SK-N-SH (cell line): ENCODE measurements around the gene CPA1. TPM values are rescaled to one million over a fixed set of nuclear protein-coding genes. Genes with fewer than 3 reads are reported as not detected.

Source experiments
- CTCF ChIA-PET: fragments of 300-600, 350-600 bp; formaldehyde crosslinking; extraction: SDS; loops from one replicate; lab custom pipeline; 2021; lab: Yijun Ruan, JAX
- POLR2A ChIA-PET: fragments of 350-600 bp; sonication (Branson Sonifier 250); formaldehyde crosslinking; extraction: SDS; loops from one replicate; lab custom pipeline; 2020; ENCODE audit warnings: antibody characterized with exemption, inconsistent platforms; lab: Yijun Ruan, JAX
- DNase-seq: peaks from one replicate; pipeline ENCODE4 v3.0.0; 2012
- H2AFZ ChIP-seq: fragments of 200-600 bp; sonication (generic); 2 replicates; pipeline ENCODE4 v1.8.1; 2016; ENCODE audit warnings: antibody characterized with exemption, mild to moderate bottlenecking, low read depth
- H3F3A ChIP-seq: fragments of 200-600 bp; sonication (generic); replicated peaks from 2 replicates; pipeline ENCODE3; 2016; ENCODE audit warnings: antibody characterized with exemption, mild to moderate bottlenecking; ENCODE audit not compliant: insufficient read depth
- H3K27ac ChIP-seq, 2 experiments: fragments of 200-500 bp in 1 of 2; fragments of 200-600 bp in 1 of 2; sonication (Bioruptor generic) in 1 of 2; sonication (generic), shearing (Covaris generic) in 1 of 2; 2 replicates each; pipeline versions ENCODE4 v1.5.1 to v1.6.1; 2014 to 2016; ENCODE audit warnings: low read depth in 2 of 2, inconsistent platforms in 1 of 2, low read length in 1 of 2, mild to moderate bottlenecking in 1 of 2, mixed read lengths in 1 of 2
- H3K27me3 ChIP-seq: fragments of 200-600 bp; sonication (generic), shearing (Covaris generic); 2 replicates; pipeline ENCODE4 v1.6.1; 2016; ENCODE audit warnings: mixed run types; ENCODE audit not compliant: insufficient read depth
- H3K36me3 ChIP-seq, 2 experiments: fragments of 200-500 bp in 1 of 2; fragments of 200-600 bp in 1 of 2; sonication (Bioruptor generic) in 1 of 2; sonication (generic) in 1 of 2; replicated peaks in 1 of 2; 2 replicates each; pipeline versions ENCODE3 to v1.5.1; 2014 to 2016; ENCODE audit warnings: low read length in 1 of 2, mild to moderate bottlenecking in 1 of 2; ENCODE audit not compliant: insufficient read depth in 2 of 2, control insufficient read depth in 1 of 2
- H3K4me1 ChIP-seq, 2 experiments: fragments of 200-500 bp in 1 of 2; fragments of 200-600 bp in 1 of 2; sonication (Bioruptor generic) in 1 of 2; sonication (generic), shearing (Covaris generic) in 1 of 2; 2 replicates each; pipeline versions ENCODE4 v1.5.1 to v1.6.1; 2014 to 2016; ENCODE audit warnings: low read depth in 1 of 2, low read length in 1 of 2, mixed run types in 1 of 2; ENCODE audit not compliant: insufficient read depth in 2 of 2, control insufficient read depth in 1 of 2
- H3K4me2 ChIP-seq: fragments of 200-600 bp; sonication (generic), shearing (Covaris generic); 2 replicates; pipeline ENCODE4 v1.6.1; 2017; ENCODE audit warnings: mixed run types
- H3K4me3 ChIP-seq, 2 experiments: fragments of 200-500 bp in 1 of 2; fragments of 200-600 bp in 1 of 2; sonication (Bioruptor generic) in 1 of 2; sonication (generic), shearing (Covaris generic) in 1 of 2; 2 replicates each; pipeline versions ENCODE4 v1.5.1 to v1.8.1; 2014 to 2016; ENCODE audit warnings: low read depth in 2 of 2, inconsistent platforms in 1 of 2, low read length in 1 of 2, mild to moderate bottlenecking in 1 of 2, mixed read lengths in 1 of 2, moderate library complexity in 1 of 2
- H3K79me2 ChIP-seq: fragments of 200-600 bp; sonication (generic); 2 replicates; pipeline ENCODE4 v1.8.1; 2017; ENCODE audit warnings: mild to moderate bottlenecking; ENCODE audit not compliant: insufficient read depth
- H3K9ac ChIP-seq: fragments of 200-600 bp; sonication (generic); 2 replicates; pipeline ENCODE4 v1.6.1; 2017; ENCODE audit warnings: mixed run types
- H3K9me2 ChIP-seq: fragments of 200-600 bp; sonication (generic); 2 replicates; pipeline ENCODE4 v1.6.1; 2017; ENCODE audit warnings: mixed run types
- H3K9me3 ChIP-seq: fragments of 200-600 bp; sonication (generic); 2 replicates; pipeline ENCODE4 v1.6.1; 2017; ENCODE audit warnings: mixed run types, mild to moderate bottlenecking, moderate library complexity
- H4K20me1 ChIP-seq: fragments of 200-600 bp; sonication (generic); 2 replicates; pipeline ENCODE4 v1.6.1; 2017; ENCODE audit warnings: mild to moderate bottlenecking, mixed run types; ENCODE audit not compliant: insufficient read depth
- CHD2 ChIP-seq: fragments of 150-350 bp; IDR thresholded peaks from 2 replicates; pipeline ENCODE4 v1.6.1; 2018; ENCODE audit warnings: low read length; ENCODE audit not compliant: partially characterized antibody
- ELF1 ChIP-seq: IDR thresholded peaks from 2 replicates; pipeline ENCODE4 v1.4.0; 2012
- EP300 ChIP-seq, 2 experiments: IDR thresholded peaks; 2 replicates each; pipeline versions ENCODE4 v1.4.0 to v1.6.1; 2012; ENCODE audit warnings: borderline replicate concordance in 1 of 2, low read depth in 1 of 2, low read length in 1 of 2
- FOSL2 ChIP-seq: IDR thresholded peaks from 2 replicates; pipeline ENCODE4 v1.4.0; 2012; ENCODE audit warnings: low read depth, mild to moderate bottlenecking, moderate library complexity, borderline replicate concordance
- FOXJ3 ChIP-seq: sonication (generic); formaldehyde crosslinking; IDR thresholded peaks from 2 replicates; pipeline ENCODE4 v1.5.1; 2020; ENCODE audit warnings: mild to moderate bottlenecking, missing genetic modification reagents
- FOXM1 ChIP-seq: IDR thresholded peaks from 2 replicates; pipeline ENCODE4 v1.4.0; 2012; ENCODE audit warnings: low read depth, mild to moderate bottlenecking
- GABPA ChIP-seq: IDR thresholded peaks from 2 replicates; pipeline ENCODE4 v1.4.0; 2012; ENCODE audit warnings: low read depth, mild to moderate bottlenecking
- GATA2 ChIP-seq: sonication (generic); formaldehyde crosslinking; IDR thresholded peaks from 2 replicates; pipeline ENCODE4 v1.5.0; 2020; ENCODE audit warnings: mild to moderate bottlenecking, missing genetic modification reagents
- IRF3 ChIP-seq: fragments of 150-350 bp; IDR thresholded peaks from 2 replicates; pipeline ENCODE4 v1.6.1; 2016; ENCODE audit warnings: mild to moderate bottlenecking, low read depth, low read length
- JUND ChIP-seq: IDR thresholded peaks from 2 replicates; pipeline ENCODE4 v1.4.0; 2012
- MEF2A ChIP-seq: IDR thresholded peaks from 2 replicates; pipeline ENCODE4 v1.4.0; 2012; ENCODE audit warnings: low read depth, borderline replicate concordance
- MXI1 ChIP-seq: IDR thresholded peaks from 2 replicates; pipeline ENCODE4 v1.6.1; 2012; ENCODE audit warnings: mild to moderate bottlenecking, low read depth, low read length, improper control_type of control experiment
- NFIC ChIP-seq: IDR thresholded peaks from 2 replicates; pipeline ENCODE4 v1.4.0; 2012; ENCODE audit warnings: borderline replicate concordance
- NRF1 ChIP-seq: IDR thresholded peaks from 2 replicates; pipeline ENCODE4 v1.6.1; 2012; ENCODE audit warnings: low read depth, mild to moderate bottlenecking, low read length
- PBX3 ChIP-seq: IDR thresholded peaks from 2 replicates; pipeline ENCODE4; 2012
- POLR2AphosphoS5 ChIP-seq: IDR thresholded peaks from 2 replicates; pipeline ENCODE4 v1.6.1; 2012; ENCODE audit warnings: low read depth, low read length
- RAD21 ChIP-seq: IDR thresholded peaks from 2 replicates; pipeline ENCODE4 v1.6.1; 2012; ENCODE audit warnings: mild to moderate bottlenecking, low read length
- RCOR1 ChIP-seq: fragments of 150-350 bp; IDR thresholded peaks from 2 replicates; pipeline ENCODE4 v1.6.1; 2017; ENCODE audit warnings: antibody characterized with exemption, low read length
- REST ChIP-seq: IDR thresholded peaks from 2 replicates; pipeline ENCODE4 v1.6.1; 2012; ENCODE audit warnings: mild to moderate bottlenecking, low read depth, low read length, moderate library complexity
- SMC3 ChIP-seq: IDR thresholded peaks from 2 replicates; pipeline ENCODE4 v1.6.1; 2012; ENCODE audit warnings: low read depth, low read length, improper control_type of control experiment
- TAF1 ChIP-seq: IDR thresholded peaks from 2 replicates; pipeline ENCODE4 v1.6.1; 2012; ENCODE audit warnings: low read depth, mild to moderate bottlenecking, low read length, moderate library complexity, borderline replicate concordance
- TCF12 ChIP-seq: IDR thresholded peaks from 2 replicates; pipeline ENCODE4 v1.4.0; 2012
- USF2 ChIP-seq: fragments of 150-350 bp; IDR thresholded peaks from 2 replicates; pipeline ENCODE4 v1.6.1; 2017; ENCODE audit warnings: antibody characterized with exemption, low read length, low read depth, borderline replicate concordance
- YY1 ChIP-seq: IDR thresholded peaks from 2 replicates; pipeline ENCODE4 v1.4.0; 2012; ENCODE audit warnings: low read depth, mild to moderate bottlenecking
- WGBS: methylation state at CpG from one replicate; pipeline ENCODE4 v1.1.6; 2017; ENCODE audit warnings: low lambda C conversion rate; 5-methylcytosine and 5-hydroxymethylcytosine counted together
- polyA plus RNA-seq, 3 experiments: library from polyadenylated mRNA; depleted of rRNA; stranded (reverse); fragments of >200 nt; gene quantifications; 2 replicates each; pipeline ENCODE4 v1.2.3, GENCODE V29; 2012
- TF ChIP-seq, protein P1 (sequence below): IDR thresholded peaks from 2 replicates; pipeline ENCODE4 v1.4.0; 2012; ENCODE audit warnings: low read depth, borderline replicate concordance

CPA1 gene
- polyA plus RNA-seq, 1 of the 3 experiments (the other 2 are of a cell fraction): 0.05 TPM

- no peaks in the 10 kb centered on the region for H3F3A ChIP-seq
- no peaks in the 10 kb centered on the region for H3K27me3 ChIP-seq
- H2AFZ ChIP-seq: peak overlapping the region; percentile 56; the same call in 1 of the 2 replicates
- no peaks in the 10 kb centered on the region for H3K79me2 ChIP-seq
- peak; percentile 36 for DNase-seq
- H3K36me3 ChIP-seq: peaks cover 4 to 7% of the 10 kb centered on the region in 2 experiments
- H3K4me2 ChIP-seq: 0 out of 2 replicates have a peak overlapping the region, but pooled peaks have one; percentile 14
- 55% methylated on average over 3 of the region's 3 CpGs for WGBS
- no peaks in the 10 kb centered on the region for H4K20me1 ChIP-seq
- H3K4me3 ChIP-seq: no peak overlapping the region
- TF ChIP-seq RCOR1 (no peak), RAD21 (peak; percentile 11), POLR2AphosphoS5 (no peak), FOXM1 (no peak), GABPA (0 out of 2 replicates have a peak, but pooled peaks have one; percentile 25), IRF3 (no peak), JUND (0 out of 2 replicates have a peak, but pooled peaks have one; percentile 13), FOSL2 (no peak), YY1 (no peak), MXI1 (0 out of 2 replicates have a peak, but pooled peaks have one; percentile 21), FOXJ3 (CRISPR knock-in tag) (no peak), SMC3 (no peak), REST (no peak), NFIC (no peak), TCF12 (peak; percentile 82), EP300 (IDR thresholded peaks at IDR 0.05; ENCODE audit: borderline replicate concordance in 1 of 2, low read depth in 1 of 2, low read length in 1 of 2) (peak; percentile 40 to 65; a peak in 3 of 4 replicates), CHD2 (no peak), USF2 (no peak), MEF2A (no peak), GATA2 (CRISPR knock-in tag) (peak; percentile 47; the same call in 1 of the 2 replicates), NRF1 (no peak), PBX3 (peak; percentile 72), ELF1 (no peak), TAF1 (no peak)
- TF ChIP-seq, protein P1, sequence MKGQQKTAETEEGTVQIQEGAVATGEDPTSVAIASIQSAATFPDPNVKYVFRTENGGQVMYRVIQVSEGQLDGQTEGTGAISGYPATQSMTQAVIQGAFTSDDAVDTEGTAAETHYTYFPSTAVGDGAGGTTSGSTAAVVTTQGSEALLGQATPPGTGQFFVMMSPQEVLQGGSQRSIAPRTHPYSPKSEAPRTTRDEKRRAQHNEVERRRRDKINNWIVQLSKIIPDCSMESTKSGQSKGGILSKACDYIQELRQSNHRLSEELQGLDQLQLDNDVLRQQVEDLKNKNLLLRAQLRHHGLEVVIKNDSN: no peak
- TF ChIP-seq, all 33 proteins: peak for 8
- ChIA-PET POLR2A (interaction anchor here (0.6 kb wide), 1 partner anchor 200 kb away, joined by 3 read pairs; no protein-coding TSS in a partner anchor), CTCF (no interaction called here)
- Histone ChIP-seq H3K9ac (no peak overlapping the region), H3K27ac (peak overlapping the region; percentile 29 to 87; a peak in 3 of 4 replicates), H3K9me2 (no peaks in the 10 kb centered on the region), H3K4me1 (peaks cover 8 to 24% of the 10 kb centered on the region in 2 experiments; a peak in 3 of 4 replicates), H3K9me3 (no peaks in the 10 kb centered on the region)
These were observed 28.9 kb downstream of the CPA1 start for GRCh38 chr7:130409067-130409711.
